Measurements from ENCODE around the gene ADGRB2. TPM values are rescaled to one million over a fixed set of nuclear protein-coding genes. Genes with fewer than 3 reads are reported as not detected.
A peak's percentile ranks its signal among the peaks of the same experiment; 100 is the strongest.

The ADGRB2 gene
- total RNA-seq, 1 experiment from 2014 or later: 16.7 TPM

DNA sequence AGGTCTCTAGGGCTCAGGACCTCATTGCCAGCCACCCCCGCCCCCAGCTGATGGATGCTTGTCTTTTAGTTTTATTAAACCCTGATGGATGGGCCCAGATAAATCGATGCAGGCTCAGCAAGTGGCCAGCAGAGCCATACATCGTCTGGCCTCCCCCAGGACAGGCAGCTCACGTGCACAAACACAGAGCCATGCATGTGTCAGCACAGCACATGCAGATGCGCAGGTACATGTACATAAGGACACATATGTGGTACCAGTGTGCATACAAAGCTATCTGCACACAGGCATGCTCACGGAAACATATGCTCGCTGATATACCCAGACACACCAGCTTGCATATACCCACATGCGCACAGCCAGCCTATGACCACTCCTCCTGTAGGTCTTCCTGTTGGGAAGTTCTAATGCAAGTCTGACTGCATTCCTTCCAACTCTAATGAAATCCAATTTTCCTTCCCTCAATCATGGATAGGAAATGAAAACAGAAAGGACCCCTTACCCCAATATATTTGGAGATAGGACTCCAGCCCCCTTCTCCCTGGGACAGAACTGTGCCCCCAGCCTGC is 61.2 kb downstream of the ADGRB2 start:
- no peak for DNase-seq (ENCODE audit: low read depth)

DNA sequence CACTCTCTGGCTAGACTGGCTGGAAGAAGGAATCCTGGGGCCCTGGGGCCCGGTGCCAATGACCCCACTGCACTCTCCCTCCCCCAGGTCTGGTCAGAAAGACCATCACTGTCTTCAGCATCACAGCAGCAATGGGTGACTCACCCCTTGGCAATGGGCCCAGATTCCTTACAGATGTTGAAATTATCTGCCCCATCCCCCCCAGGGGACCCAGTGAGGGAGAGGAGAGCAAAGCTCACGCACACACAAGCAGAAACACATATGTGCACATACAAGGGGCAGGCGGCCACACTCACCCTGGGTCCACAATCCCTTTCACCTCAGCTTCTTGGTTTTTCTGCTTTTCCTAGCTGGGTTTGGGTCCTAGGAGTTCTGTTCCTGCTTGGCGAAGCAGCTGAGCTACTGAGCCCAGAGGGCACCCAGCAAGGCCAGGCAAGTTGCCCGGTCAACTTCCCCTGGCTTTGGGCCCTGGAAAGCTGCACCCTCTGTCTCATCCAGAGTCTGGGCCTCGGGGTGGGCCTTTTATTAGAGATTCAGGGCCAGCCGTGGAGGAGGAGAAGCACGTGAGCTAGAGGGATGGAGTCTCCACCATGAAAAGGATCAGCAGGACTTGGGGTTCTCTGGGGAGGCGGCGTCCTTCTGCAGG is 62.9 kb downstream of the ADGRB2 start:
- DNase-seq (ENCODE audit: low read depth): peak; percentile 95

DNA sequence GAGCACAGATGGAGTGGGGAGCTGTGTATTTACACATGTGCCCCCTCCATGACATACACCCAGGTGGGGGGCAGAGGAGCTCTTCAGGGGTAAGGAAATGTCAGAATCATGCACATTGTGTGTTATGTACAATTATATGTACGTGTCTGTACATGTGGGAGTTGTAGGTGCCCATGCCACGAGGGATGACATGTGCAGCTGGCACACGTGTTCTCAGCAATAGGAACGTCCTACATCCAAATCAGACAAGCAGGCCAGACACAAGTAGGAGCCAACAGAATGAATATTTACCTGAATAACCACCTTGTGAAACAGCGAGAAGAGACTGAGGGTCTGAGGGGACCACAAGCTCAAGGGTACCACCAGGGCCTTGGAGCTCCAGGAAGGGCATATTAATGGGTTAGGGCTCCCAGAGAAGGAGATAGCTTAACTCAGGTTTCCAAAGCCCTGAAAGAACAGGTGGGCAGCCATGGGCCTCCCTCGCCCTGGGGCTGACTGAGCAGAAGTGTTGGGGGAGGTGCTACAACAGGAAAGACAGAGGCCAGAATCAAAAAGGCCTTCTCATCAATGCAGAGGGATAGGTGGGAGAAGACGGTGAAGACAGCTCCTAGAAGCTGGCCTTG is 63.6 kb downstream of the ADGRB2 start:
- DNase-seq (ENCODE audit: low read depth): no peak

DNA sequence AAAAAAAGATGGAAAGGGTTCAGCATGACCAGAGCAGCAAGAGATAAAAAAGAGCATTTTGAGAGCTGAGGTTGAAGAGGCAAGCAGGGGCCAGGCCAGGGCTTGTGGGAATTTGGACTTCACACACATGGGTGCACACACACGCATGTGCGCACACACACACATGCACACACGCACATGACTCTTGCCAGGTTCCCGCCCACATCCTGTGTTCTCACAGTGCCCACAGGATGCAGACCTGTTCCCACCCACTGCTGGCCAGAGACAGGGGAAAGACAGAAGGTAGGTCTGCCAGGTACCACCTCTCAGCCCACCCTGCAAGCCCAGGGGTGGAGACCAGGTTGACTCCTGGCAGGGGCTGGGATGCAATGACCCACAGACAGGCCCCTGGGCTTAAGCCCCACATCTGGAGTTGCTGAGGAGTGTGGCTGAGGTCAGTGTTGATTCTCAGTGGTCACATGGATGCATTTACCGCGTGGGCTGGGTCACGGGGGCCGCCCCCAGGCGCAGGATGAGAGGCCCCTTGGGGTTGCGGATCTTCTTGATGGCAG is 64.7 kb downstream of the ADGRB2 start:
- DNase-seq (ENCODE audit: low read depth): no peak

DNA sequence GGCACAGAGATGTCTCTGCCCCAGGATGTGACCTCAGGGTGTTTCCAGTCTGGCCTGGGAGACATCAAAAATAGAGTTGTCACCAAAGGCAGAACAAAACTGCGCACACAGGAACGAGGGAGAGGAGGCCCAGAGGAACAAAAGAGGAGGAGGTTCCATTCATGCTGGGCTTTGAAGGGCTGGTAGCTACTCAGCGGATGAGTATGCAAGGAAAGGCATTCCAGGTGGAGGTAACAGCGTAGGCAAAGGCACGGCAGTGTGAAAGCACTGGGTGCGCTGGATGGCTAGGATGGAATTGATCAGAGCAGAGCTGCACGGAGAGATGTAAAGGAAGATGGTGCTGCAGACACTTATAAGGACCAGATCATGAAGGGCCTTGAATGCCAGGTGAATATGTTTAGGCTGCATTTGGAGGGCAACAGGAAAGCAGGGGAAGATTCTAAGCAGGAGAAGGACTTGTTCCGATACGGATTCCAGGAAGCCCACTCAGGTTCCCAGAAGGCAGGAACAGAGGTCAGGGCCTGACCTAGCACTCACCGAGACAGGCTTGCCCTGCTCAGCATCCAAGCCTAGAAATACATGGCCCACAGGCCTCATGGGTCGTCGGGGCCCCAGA is 66.7 kb downstream of the ADGRB2 start:
- DNase-seq (ENCODE audit: low read depth): no peak

DNA sequence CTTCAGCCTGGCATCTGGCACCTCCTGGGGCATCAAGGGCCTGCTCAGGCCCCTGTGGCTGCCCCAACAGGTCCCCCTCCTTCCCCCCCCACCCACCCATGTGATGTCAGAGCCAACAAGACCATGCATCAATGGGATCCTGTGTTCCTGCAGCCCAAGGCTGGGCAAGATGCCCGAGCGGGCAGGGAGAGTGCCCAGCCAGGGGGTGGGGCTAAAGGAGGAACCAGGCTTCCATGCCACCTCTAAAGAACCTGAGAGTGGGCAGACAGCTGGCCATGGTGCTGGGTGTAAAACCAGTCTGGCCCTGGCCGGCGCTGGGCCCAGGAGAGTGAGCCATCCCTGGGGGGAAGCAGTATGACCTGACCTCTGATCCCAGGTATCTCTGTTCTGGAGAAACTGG is 67.9 kb downstream of the ADGRB2 start:
- peak; percentile 40 for DNase-seq (ENCODE audit: low read depth)

DNA sequence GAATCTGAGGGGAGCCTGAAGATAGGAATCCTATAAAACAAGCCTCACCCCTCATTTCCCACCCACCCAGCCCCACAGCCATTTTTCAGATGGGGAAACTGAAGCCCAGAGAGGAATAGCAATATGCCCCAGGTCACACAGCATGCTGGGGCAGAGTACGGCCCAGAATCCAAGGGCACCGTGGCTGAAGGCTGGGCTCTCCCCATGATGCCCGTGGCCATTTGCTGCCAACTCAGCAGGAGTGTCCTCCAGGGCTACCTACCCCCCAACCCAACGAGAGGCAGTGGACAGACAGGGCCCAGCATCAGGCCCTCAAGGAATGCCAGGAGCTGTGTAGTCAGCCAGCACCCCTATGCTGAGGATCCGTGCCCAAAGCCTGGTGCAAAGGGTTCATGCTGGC is 68.8 kb downstream of the ADGRB2 start:
- no peak for DNase-seq (ENCODE audit: low read depth)

DNA sequence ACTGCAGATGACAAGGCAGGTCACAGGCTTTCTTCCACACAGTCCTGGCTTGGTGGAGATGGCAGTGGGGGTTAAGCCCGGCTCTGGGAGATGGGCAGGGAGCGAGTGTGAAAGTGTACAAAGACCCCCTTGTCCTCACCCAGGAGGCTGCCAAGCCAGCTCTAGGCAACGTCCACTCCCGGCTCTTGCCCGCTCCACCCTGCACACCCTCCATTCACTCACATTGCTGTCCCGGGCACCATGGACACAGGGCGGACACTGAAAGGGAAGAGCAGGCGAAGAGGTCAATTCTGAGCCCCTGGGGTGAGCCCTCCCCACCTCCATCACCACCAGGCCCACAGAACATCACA is 69.2 kb downstream of the ADGRB2 start:
- no peak for DNase-seq (ENCODE audit: low read depth)

DNA sequence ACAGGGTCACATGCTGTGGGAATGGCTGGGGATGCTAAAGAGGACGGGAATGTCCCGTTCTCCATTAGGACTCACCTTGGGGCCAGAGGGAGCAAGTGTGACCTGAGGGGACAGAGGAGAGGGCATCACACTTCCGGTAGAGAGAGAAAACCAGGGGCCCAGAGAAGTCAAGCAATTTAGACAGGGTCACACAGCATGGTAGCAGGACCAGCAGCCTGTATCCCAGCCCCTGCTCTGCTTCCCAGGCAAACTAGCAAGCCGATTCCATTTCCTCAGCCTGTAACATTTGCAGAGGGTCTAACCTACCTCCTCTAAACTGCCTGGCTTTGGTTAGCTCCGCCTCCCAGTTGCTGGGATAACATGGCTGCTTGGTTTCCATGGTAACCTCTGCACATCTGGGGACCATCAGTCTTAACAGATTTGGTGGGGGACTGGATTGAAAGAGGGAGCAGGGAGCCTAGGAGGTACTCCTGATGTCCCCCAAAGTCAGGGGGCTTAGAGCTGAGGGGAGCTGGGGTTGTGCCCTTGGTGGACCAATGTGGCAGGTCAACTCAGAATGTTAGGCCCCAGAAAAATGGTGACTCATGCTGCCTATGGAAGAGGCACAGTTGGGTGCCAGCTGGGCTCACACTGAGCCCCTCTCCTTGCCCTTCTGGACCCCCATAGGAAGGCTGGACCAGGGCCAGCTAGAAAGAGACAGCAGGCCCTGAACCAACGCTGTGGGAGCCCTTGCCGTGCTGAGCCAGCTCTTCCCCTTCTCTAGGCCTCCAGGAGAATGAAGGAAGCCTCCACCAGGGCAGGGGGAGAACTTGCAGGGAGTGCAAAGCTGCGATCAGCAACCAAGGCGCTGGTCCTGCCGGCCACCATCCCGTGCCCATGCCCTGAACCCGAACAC is 69.8 kb downstream of the ADGRB2 start:
- DNase-seq (ENCODE audit: low read depth): no peak

DNA sequence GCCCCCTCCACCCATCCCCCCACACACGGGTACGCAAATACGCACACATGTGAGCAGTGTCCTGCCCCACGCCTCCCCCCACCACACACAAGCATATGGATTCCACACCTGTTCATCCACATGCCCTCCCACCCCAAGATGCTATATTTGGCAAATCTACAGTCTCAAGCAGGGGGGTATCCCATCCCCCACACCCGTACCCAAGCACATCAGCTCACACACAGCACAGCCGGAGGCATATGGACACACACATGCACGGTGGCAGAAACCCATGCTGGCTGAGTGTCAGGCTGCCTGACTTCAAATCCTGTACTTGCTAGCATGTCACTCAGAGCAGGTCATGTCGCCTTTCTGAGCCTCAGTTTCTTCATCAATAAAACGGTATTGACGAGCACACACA is 70.9 kb downstream of the ADGRB2 start:
- DNase-seq (ENCODE audit: low read depth): no peak

DNA sequence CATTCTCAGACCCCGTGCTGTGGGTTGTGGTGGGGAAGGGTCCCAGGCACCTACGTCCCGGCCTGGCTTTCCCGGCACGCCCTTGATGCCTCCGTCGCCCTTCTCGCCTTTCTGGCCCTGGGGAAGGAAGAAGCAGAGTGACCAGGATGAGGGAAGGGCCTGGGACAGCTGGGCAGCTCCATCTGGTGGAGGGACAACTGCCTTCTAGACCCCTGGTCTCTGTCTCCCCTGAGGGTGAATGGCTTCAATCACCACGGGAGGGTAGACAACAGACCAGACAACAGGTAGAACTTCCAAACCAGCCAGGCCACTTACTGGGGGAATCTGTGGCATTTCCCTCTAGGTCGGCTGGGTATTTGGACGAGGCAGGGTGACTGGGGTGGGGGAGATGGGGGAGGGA is 72.2 kb downstream of the ADGRB2 start:
- DNase-seq (ENCODE audit: low read depth): peak; percentile 41

DNA sequence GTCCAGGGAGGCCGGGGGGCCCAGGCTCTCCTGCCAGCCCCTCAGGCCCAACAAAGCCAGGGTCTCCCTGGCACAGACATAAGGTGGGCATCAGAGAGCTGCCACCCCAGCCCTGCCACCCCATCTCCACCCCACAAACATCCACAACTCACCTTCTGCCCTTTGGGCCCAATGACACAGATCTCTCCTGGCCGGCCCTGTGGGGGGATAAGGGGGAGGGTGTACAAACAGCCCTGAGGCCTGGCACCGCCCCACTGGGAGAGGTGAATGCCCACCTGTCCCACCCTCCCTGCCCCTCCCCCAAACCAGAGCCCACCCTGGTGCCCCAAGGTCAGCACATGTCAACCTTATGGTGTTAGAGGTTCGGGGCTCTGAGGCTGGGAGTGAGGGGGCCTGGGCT is 72.7 kb downstream of the ADGRB2 start:
- no peak for DNase-seq (ENCODE audit: low read depth)

DNA sequence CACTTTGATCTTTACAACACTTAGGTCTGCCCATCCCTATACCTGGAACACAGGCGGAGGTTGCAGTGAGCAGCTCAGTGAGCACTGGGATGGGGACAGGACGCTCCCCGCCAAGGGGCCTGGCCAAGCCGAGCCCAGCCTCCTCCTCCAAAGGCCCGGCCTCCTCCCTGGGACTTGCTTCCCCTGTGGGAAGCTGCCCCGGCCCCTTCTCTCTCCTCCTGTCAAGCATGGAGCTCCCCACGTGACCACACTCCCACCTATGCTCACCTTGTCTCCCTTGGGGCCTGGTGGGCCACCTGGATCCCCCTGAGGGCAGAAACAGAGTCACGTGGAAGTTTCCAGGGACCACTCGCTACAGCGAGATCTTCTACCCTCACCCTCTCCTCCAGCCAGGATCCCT is 73.2 kb downstream of the ADGRB2 start:
- DNase-seq (ENCODE audit: low read depth): no peak

DNA sequence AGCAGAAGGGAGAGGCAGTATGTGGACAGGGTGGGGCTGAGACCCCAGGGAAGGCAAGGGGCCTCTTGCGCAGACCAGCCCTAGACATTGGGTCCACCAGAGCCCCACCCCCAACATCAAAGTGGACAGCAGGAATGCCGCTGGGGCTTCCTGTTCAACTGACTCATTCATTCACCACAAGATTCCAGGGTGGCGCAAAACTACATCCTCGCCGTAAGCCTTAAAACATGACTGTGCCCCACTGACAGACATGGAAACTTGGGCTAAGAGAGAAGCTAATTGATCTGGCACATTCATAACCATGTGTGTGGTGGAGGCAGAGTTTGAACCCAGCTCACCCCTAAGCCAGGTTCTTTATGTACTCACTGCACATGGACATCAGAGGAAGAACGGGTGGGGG is 74.3 kb downstream of the ADGRB2 start:
- peak; percentile 99 for DNase-seq (ENCODE audit: low read depth)

DNA sequence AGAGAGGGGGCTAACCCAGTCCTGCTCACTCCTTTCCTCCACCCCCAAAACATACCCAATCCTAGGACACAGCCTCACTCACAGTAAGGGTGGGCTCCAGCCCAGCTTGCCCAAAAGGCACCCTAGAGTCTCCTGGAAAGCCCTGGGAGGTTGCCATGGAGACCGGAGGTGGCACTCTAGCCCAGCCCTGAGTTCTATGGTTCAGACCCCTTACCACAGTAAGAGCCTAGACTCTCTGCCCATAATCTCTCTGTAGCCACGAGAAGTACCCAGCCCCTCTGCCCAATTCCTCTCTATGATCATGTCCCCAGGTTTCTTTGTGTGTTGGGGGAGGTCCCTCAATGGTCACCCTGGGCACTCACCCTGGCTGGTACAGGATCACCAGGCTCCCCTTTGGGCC is 74.8 kb downstream of the ADGRB2 start:
- DNase-seq (ENCODE audit: low read depth): peak; percentile 41

DNA sequence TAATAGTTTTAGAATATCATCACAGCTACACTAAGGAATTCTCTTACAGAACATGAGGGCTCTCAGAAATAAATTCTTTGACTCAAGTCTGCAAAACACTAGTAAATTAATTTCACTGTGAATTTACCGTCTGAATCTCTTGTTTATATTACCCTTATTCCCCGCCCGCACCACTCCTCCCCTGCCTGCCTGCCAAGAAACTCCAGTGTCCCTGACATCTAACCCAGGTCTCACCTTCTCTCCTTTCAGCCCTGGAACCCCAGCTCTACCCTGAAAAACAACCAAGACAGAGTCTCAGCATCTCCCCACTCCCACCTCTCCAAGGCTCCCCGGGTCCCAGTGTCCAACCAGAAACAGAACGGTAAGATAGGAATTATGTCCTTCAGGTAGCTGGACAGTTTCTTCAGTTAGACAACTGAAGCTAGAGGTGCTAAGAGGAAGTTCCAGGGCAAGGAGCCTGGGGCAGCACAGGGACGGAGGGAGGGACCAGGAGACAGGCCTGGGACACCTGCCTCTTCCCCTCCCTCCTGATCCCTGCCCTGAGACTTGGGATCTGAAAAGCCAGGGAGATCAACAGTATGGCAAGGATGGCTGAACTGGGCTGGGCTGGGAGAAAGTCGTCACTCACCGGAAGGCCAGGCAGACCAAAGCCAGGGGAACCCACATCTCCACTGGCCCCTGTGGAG is 75.8 kb downstream of the ADGRB2 start:
- DNase-seq (ENCODE audit: low read depth): peak; percentile 24

DNA sequence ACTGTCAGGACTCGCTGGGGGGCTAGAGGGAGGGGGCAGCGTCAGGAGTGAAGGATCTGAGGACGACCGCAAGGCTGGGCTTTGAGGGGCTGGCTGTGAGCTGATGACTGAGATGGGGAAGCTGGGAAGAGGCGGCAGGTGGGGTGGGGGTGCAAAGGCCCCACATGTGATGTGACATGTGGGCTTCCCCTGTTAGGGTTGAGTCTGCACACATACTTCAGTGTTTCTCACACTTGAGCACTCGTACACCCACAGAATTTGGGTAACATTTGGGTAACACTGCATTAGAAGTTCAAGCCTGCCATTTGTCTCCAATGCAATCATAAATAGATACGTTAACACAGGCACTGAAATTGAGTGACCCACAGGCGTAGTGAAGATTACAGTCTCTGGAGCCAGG is 76.5 kb downstream of the ADGRB2 start:
- no peak for DNase-seq (ENCODE audit: low read depth)

DNA sequence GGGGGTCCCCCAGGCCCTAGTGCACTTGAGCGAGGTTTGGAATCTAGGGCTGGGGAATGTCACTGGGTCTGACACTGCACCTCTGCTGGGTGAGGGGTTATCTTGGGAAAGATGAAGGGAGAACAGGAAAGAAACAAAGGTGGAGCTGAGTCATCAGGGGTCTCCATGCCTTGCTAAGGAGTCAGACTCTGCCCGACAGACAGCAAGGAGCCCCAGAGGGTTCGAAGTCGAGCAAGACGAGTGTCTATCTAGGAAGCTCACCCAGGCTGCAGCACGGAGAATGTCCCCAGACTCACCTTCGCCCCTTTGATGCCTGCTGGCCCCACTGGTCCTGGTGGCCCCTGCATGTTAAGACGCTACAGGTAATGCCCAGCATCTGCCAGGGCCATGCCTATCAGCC is 78.3 kb downstream of the ADGRB2 start:
- no peak for DNase-seq (ENCODE audit: low read depth)

DNA sequence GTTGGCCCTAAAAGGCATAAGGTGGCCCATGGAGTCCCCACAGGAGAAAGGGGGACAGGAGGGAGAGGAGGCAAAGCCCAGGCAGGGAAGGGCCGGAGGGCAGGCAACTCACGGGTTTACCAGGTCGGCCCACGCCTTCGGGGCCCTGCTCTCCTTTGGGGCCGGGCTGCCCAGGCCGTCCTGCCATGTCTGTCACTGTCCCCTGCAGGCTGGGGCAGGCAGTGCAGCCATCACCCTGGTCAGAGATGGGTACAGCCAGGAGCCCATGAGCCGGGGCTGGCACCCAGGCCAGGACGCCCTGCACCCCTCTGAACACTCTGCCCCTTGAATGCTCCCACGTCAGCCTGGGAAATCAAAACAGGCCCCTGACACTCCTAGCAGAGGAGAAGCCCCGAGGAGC is 80.1 kb downstream of the ADGRB2 start:
- no peak for DNase-seq (ENCODE audit: low read depth)

DNA sequence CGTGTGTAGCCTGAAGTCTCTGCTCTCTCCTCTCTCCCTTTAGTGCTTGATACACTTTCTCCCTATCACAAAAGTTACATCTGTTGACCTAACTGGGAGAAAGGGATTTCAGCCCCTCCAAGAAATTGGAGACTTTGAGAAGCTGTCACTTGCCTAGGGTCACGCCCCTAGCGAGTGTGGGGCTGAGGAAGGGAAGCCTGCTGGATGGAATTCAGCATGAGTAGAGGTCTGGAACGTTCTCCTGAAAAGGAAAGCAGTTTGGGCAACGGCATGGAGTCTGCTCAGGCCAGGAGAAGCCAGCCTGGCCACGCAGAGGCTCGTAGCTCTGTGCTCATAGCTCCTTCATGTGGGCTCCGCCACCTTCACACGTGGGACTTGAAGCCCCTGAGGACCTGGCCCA is 82.7 kb downstream of the ADGRB2 start:
- no peak for DNase-seq (ENCODE audit: low read depth)

DNA sequence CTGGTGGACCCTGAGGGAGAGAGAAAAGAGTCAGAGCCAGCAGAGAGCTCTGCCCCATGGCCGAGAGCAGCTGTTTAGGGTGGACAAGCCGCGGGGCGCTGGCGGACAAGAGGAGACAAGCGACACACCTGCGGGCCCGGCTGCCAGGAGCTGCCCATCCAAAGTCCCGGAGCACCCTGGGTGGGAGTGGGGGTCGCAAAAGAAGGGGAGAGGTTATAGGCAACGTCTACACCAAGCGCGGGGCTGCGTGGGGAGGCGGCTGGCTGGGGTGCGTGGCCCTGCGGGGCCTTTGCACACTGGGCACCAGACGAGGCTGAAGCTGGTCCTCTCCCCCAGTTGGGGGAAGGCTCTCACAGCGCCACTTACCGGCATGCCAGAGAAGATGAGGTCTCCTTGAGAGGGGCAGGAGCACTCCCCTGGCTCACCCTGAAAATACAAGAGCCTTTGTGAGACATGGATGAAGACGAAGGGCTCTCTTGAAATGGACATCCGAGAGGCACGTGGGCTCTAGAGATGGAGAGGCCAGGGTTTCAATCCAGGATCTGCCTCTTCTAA is 84.4 kb downstream of the ADGRB2 start:
- DNase-seq (ENCODE audit: low read depth): no peak
